G401.6 (cell line): ENCODE data around the gene FNBP1.

Source experiments
- FAIRE-seq: peaks from 2 replicates; lab custom pipeline; 2012; peaks lifted over from hg19 to GRCh38; lab: Jason Lieb, UNC

Gene FNBP1

DNA sequence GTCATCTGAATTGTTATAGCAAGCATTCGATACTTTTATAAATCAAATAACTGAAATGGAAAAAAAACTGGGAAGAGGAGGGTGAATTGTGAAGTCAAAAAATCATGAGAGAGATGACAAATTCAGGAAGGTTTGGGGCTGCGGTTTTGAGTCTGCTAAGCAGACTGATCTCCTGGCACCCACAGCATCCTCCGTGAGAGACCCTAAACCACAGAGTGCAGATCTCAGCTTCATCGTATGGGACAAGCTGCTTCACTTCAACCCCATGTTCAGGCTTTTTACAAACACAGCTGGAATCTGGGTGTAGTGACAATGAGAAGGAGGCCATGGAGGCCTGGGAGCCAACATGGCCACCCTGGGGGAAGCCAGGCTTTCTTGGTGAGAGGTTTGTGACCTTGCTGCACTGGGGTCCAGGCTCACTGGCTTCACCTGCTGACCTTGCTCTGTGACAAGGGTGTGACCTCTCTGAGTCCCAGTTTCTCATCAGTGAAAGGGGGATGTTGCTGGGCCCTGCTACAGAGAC is 188.3 kb downstream of the FNBP1 start:
- no peak for FAIRE-seq

DNA sequence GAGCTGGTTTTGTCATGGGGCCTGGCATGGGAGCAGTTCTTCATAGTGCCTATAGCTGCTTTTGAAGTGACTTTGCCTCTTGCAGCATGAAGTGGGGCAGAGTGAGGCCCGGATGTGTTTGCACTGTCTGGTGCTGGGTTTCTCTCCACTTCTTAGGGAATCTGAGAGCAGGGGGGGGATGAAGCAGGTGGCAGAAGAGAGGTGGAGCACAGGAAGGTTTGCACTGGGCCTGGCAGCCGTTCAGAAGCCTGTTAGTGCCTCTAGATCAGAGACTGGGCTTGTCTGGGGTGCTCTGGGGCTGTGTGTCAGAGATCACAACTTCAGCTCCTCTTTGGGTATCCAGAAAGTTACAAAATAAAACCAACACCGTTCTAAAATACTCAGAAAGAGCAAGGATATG is 189.4 kb downstream of the FNBP1 start:
- FAIRE-seq, result no peak

DNA sequence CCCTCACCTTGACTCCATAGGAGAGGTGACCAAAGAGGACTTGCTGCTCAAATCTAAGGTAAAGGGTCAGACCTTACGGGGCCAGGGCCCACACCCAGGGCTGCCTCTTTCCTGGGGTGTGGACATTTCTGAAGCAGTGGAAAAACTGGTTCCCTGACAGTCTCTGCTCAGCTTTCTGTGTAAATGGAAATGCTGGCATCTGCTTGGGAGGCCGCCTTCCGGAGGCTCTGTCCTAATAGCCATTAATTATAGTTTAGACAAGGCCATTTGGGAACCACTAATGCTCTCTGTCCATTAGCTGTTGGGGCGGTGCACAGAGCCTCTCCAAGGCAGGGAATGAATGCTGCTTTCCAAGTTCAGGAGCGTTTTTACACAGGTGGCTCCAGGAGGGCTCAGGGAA is 190.4 kb downstream of the FNBP1 start:
- FAIRE-seq, result no peak

DNA sequence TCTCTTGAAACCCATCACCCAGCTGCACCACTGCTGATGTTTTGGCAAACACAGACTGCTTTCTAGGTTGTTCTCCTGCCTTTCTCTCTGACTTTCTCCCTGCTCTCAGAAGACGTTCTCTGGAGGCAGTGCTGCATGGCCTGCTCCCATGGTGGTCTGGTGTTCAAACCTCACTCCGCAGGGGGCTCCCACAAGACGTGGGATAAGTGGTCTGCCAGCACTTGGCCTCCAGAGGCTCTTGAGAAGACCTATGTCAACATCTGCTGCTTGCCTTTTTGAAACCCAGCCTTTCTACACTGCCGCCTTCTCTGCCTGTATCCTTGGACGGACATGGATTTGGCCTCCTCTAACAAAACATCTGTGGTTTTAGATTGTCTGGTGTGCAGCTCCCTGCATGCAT is 191.2 kb downstream of the FNBP1 start:
- no peak for FAIRE-seq

DNA sequence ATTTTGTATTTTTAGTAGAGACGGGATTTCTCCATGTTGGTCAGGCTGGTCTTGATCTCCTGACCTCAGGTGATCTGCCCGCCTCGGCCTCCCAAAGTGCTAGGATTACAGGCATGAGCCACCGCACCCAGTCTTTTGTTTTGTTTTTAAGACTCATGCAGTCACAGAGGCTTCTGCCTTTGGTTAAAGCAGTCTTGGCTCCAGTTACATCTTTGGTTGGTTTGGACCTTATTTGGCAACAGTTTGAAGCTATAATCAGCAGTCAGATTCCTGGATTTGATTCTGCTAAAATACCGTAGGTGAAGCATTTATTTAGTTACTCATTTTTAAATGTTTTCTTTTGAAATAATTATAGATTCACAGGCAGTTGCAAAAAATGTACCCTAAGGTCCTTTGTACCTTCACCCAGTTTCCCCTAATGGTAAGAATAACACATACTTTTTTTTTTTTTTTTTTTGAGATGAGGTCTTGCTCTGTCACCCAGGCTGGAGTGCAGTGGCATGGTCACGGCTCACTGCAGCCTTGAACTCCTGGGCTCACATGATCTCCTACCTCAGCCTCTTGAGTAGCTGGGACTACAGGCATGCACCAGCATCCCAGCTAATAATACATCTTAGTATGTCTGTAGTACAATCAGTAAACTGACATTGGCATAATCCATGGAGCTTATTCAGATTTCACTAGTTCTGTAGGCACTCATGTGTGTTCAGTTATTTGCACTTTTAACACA is 192.0 kb downstream of the FNBP1 start:
- no peak for FAIRE-seq

DNA sequence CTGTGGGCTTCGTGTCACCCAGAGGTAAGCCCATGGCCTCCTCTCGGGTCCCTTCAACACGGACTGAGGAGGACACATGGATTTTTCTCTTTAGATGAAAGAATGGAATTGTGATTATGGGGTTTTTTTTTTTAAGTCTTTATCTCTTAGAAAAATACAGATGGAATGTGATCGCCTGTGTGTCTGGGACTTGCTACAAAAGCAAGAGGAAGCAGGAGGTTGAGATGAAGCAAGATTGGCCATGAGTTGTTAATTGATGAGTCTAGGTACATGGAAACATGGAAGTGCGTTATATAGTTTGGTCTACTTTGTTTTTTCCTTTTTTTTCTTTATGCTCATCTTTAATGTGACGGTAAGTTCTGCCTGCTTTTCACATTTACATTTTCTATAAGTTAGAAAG is 193.1 kb downstream of the FNBP1 start:
- no peak for FAIRE-seq

DNA sequence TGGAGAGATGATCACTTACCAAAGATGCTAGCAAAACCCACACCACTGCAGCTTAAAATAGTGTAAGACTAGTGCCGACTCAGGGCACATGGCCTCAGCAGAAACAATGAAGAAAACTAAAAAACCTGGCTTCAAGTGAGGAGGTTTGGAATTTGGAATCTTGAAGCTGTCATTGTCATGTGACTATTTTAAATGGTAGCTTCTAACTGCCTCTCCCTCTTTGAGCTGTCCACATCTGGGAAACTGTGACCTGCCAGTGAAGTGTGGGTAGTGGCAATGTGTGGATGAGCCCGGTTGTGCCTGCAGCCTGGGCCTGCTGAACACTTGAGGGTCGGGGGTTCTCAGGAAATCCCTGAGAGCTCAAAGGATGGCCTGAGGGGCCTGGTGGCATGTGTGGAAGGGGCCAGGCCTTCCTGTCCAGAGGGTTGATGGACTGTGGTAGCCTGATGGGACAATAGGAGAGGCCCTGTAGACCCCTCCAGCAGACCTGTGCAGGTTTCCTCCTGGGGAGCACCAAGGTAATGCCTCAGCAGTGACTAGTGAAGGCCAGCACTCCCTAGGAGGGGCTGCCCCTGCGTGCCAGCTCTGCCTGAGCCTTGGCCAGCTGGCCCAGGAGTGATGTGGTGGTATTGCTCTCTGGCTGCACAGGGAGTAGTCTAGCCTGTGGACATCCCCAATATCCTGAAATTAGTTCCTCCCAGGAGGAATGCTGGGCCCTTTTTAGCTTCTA is 194.1 kb downstream of the FNBP1 start:
- no peak for FAIRE-seq

DNA sequence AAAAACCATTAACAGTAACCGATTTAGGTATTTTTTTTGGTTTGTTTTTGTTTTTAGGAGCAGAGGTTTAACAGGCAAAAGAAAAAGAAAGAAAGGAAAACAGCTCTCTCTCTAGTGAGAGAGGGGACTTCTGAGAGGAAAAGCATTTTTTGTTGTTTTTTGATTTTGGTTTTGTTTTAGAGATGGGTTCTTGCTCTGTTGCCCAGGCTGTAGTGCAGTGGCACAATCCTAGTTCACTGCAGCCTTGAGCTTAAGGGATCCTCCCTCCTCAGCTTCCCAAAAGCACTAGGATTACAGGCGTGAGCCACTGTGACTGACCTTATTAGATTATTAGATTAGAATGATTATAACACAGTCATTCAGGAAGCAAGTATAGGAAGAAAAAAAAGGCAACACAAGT is 197.6 kb downstream of the FNBP1 start:
- no peak for FAIRE-seq

DNA sequence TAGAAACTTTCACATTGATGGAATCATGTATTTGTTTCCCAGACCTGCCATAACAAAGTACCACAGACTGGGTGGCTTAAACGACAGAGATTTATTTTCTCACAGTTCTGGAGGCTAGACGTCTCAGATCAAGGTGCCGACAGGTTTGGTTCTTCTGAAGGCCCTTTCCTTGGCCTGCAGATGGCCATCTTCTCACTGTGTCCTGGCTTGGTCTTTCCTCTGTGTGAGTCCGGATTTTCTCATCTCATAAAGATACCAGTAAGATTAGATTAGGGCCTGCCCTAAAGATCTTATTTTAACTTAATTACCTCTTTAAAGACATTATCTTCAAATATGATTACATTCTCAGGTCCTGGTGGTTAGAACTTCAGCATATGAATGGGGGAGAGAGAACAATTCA is 201.9 kb downstream of the FNBP1 start:
- FAIRE-seq, result no peak

DNA sequence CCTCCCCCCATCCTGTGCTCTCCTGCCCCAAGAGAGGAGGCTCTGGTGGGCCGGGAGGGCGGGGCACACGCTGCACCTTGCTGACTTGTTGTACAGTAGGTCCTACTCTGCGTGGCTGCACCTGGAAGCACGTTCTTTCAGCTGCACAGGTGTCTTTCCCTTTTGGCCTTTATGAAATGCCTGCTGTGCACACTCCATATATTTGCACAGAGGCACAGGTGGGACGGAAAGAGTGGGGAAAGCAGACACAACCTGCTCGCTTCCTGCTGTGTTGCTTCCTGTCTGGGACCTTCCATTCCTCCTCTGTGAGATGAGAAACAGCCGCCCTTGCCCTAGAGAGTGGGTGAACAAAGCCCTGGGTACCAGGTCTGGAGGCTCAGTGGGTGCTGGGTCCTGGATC is 203.0 kb downstream of the FNBP1 start:
- FAIRE-seq, result no peak

DNA sequence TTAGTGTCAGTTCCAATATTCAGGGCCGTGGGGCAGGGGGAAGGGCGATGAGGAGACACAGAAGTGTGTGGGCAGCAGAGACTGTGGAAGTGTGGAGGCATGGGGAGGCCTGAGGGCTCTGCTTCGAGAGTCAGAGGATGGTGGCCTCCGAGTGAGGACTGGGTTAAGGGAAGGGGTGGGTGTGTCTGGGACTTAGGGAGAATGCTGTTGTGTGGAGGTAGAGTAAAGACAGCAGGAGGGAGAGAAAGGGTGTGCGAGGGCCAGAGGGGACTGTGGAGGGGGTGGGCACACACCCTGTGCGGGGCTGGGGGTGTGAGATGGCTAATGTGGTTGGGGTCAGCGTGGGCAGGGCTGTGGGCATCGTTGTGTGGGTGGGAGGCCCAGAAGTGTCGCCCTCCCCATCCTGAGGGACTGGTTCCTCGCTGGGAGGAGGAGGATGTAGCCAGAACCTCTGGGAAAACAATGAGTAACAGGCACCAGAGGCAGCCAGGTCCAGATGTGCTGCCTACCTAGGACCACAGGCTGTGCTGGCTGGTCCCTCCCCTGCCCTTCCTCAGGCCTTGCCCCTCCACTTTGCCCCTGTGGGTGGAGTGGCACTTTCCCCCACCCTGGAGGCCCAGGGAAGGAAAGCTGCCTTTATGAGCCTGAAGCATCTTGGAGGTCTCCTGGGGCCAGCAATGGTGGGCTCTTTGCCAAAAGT is 203.5 kb downstream of the FNBP1 start:
- no peak for FAIRE-seq

DNA sequence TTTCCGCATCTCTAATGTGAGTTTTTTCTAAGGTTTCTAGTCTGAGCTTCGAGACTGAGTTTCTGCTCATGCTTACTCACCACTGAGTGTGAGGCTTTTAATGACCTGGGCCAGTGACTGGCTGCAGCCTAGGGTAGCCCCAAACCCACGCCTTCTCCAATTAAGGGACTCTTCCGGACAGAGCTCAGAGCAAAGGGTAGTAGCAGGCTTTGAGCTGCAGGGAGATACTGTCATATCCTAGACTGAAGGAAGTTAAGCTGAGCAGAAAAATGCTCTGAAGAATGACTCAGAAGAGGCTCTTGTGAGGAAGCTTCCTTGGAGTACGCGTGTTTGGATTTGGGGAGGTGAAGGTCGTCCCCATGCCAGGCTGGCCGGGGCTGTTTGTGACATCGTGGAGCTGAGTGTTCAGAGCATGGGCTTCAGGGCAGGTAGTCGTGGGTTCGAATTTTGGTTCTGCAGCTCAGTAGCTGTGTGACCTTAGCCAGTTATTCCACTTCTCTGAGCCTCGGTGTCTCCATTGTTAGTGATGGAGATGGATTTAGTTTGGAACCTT is 204.2 kb downstream of the FNBP1 start:
- no peak for FAIRE-seq
